Bronchial epithelial cell (primary cell): ENCODE data around the gene ATP1B2. TPM values are rescaled to one million over a fixed set of nuclear protein-coding genes. Genes with fewer than 3 reads are reported as not detected.
A peak's percentile ranks its signal among the peaks of the same experiment; 100 is the strongest.

Experiments used
- DNase-seq: peaks from one replicate; pipeline ENCODE4 v3.0.0-alpha.2; 2010; ENCODE audit warnings: low read depth
- FAIRE-seq: peaks from 2 replicates; lab custom pipeline; 2011; peaks lifted over from hg19 to GRCh38; lab: Jason Lieb, UNC
- H3K27me3 ChIP-seq: 2 replicates; pipeline ENCODE4 v1.5.1; 2011; ENCODE audit warnings: low read length; ENCODE audit not compliant: control insufficient read depth, insufficient read depth
- H3K36me3 ChIP-seq: 2 replicates; pipeline ENCODE4 v1.5.1; 2011; ENCODE audit warnings: low read length; ENCODE audit not compliant: control insufficient read depth, insufficient read depth
- H3K4me3 ChIP-seq: 2 replicates; pipeline ENCODE4 v1.5.1; 2011; ENCODE audit warnings: mild to moderate bottlenecking, low read depth, low read length, control low read depth
- total RNA-seq: library from RNA; depleted of rRNA; stranded (reverse); fragments of >200 nt; gene quantifications from 2 replicates; pipeline ENCODE4 v1.2.1, GENCODE V29; 2014
- TF ChIP-seq, protein P1 (sequence below): IDR thresholded peaks from 2 replicates; pipeline ENCODE4 v1.5.1; 2011; ENCODE audit warnings: mild to moderate bottlenecking, moderate library complexity, low read length, control low read depth, inconsistent platforms; ENCODE audit not compliant: insufficient read depth, severe bottlenecking

The ATP1B2 gene
- total RNA-seq, 1 donor from 2014 or later: not detected

DNA sequence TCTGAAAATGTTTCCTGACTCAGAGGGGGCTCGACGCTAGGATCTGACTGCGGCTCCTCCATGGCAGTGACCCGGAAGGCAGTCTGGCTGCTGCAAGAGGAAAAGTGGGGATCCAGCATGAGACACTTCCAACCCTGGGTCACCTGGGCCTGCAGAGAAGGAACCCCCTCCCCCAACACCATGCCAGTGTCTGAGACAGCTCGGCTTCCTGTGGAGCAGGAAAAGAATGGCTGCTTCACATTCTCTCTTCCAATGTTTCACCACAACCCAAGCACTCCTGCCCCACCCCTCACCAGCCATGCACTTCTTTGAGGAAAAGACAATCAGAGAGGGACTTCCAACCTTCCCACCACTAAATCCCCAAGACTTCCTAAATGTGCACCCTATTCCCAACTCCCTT is 25.8 kb downstream of the ATP1B2 start:
- TF ChIP-seq, protein P1, sequence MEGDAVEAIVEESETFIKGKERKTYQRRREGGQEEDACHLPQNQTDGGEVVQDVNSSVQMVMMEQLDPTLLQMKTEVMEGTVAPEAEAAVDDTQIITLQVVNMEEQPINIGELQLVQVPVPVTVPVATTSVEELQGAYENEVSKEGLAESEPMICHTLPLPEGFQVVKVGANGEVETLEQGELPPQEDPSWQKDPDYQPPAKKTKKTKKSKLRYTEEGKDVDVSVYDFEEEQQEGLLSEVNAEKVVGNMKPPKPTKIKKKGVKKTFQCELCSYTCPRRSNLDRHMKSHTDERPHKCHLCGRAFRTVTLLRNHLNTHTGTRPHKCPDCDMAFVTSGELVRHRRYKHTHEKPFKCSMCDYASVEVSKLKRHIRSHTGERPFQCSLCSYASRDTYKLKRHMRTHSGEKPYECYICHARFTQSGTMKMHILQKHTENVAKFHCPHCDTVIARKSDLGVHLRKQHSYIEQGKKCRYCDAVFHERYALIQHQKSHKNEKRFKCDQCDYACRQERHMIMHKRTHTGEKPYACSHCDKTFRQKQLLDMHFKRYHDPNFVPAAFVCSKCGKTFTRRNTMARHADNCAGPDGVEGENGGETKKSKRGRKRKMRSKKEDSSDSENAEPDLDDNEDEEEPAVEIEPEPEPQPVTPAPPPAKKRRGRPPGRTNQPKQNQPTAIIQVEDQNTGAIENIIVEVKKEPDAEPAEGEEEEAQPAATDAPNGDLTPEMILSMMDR: no peak
- DNase-seq (no peak), FAIRE-seq (no peak)
- Histone ChIP-seq H3K4me3 (no peak overlapping the region), H3K27me3 (no peaks in the 10 kb centered on the region), H3K36me3 (peaks cover 23% of the 10 kb centered on the region)

DNA sequence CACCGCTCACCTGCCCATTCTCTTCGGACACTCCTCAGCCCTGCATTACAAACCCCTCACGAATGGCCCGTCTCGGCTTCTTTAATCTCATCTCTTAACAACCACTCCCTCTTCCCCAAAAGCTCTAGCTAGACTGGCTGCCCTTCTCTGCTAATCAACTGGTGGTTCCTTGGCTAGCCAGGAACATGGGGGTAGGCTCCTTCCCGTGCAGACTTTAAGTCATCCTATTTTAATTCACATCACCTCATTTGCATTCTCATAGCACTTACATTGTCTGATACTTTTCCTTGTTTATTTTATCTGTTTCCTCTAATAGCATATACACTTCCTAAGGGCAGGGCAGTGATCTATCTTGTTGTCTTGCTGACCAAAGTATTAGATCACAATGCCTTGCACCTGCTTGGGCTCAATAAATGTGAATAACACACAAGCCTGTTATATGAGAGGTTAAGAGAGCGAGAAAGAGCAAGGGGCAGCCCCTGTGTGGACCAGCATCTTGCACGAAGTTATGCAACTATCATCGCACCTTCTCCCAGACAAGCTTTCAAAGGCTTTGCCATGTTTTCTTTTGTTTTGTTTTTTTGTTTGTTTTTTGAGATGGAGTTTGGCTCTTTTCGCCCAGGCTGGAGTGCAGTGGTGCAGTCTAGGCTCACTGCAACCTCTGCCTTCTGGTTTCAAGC is 26.8 kb downstream of the ATP1B2 start:
- no peak for FAIRE-seq
- Histone ChIP-seq H3K4me3 (no peak overlapping the region), H3K36me3 (peaks cover 21% of the 10 kb centered on the region), H3K27me3 (no peaks in the 10 kb centered on the region)
- DNase-seq: no peak
- TF ChIP-seq, protein P1: no peak

DNA sequence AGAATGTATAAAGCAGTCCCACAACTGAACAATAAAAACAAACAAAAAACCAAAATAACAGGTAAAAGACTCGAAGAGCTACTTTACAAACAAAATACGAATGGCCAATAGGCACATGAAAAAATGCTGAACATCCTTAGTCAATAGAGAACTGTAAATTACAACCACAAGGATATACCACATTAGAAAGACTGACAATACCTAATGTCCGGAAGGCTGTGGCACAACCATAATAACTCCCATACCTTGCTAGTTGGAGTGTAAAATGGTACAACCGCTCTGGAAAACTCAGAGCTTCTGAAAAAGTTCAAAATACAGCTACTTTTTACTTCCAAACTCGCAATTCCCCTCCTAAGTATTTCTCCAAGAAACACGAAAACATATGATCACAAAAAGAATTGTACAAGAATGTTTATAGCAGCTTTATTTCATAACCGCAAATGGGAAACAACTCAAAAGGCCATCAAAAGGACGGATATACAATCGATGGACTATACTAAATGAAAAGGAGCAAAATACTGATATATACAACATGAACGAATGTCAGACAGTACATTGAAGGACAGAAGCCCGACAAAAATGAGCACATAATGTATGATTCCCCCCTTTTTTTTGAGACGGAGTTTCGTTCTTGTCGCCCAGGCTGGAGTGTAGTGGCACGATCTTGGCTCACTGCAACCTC is 34.3 kb downstream of the ATP1B2 start:
- Histone ChIP-seq H3K4me3 (peak overlapping the region; percentile 59), H3K36me3 (no peaks in the 10 kb centered on the region), H3K27me3 (no peaks in the 10 kb centered on the region)
- FAIRE-seq (no peak), DNase-seq (no peak)
- TF ChIP-seq, protein P1: no peak

DNA sequence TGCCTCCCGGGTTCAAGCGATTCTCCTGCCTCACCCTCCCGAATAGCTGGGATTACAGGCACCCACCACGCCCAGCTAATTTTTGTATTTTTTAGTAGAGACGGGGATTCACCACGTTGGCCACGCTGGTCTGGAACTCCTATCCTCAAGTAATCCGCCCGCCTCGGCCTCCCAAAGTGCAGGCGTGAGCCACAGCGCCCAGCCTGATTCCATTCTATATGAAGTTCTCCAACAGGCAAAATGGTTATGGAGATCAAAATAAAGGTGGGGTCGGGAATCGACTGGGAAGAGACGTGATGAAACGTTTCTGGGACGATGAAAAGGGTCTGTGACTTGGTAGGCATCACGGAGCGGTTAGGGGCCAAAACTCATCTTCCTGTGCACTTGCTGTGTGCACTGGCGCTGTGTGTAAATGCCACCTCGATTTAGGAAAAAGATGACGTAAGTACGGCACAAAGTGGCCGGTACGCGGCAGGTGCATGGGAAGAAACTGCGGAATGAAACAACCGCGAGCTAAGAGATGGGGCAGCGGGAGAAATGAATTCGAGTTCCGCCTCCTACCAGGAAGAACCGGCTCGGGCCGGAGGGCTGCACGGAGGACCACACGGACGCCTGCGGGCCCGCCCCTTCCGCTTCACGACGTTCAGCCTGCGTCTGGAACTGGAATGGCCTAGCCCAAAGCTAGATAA is 35.0 kb downstream of the ATP1B2 start:
- no peak for FAIRE-seq
- TF ChIP-seq, protein P1: no peak

DNA sequence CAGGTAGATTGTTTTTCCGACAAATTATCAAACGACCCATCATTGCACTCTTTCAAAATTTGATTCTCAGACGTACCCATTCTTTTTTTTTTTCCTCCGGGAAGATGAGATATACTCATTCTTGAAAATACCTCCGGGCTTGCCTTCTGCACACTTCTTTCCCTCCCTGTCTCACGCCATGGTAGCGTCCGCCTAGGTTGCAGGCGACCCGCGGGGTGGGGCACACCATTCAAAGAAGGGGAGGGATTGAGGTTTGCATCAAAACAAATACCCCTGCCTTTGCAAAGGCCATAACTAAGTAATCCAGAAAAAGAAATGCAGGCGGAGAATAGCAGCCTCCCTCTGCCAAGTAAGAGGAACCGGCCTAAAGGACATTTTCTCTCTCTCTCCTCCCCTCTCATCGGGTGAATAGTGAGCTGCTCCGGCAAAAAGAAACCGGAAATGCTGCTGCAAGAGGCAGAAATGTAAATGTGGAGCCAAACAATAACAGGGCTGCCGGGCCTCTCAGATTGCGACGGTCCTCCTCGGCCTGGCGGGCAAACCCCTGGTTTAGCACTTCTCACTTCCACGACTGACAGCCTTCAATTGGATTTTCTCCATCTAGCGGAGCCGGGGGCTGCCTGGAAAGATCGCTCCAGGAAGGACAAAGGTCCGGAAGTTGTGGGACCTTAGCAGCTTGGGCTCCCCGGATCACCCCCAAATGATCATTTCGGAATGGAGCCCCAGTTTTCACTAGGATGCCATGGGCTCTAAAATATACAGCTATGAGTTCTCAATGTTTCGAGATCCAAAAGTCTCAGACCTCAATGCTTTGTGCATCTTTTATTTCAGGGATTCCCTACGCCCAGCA is 35.7 kb downstream of the ATP1B2 start:
- H3K4me3 ChIP-seq: peak overlapping the region; percentile 59
- FAIRE-seq (no peak), DNase-seq (peak; percentile 69)
- H3K27me3 ChIP-seq: no peaks in the 10 kb centered on the region
- peaks cover 1% of the 10 kb centered on the region for H3K36me3 ChIP-seq
- TF ChIP-seq, protein P1: no peak

More for the DNA sequence above, 35.0 kb downstream of the ATP1B2 start:
- Histone ChIP-seq H3K27me3 (no peaks in the 10 kb centered on the region), H3K36me3 (peaks cover 1% of the 10 kb centered on the region), H3K4me3 (peak overlapping the region; percentile 59)
- peak; percentile 81 for DNase-seq
